OCI-M2 (cell line): Measurements from ENCODE around the gene TIGD2.

Source experiments
- DNase-seq: peaks from one replicate; lab custom pipeline; 2025; ENCODE audit not compliant: unreplicated experiment; lab: John Stamatoyannopoulos, UW

TIGD2 gene

GRCh38 chr4:89110986-89111832 is at the start of gene TIGD2:
TIGD2 (plus strand) TSS chr4:89111533; CDS start chr4:89112975, 1,442 bp downstream.
- DNase-seq = no peak

GRCh38 chr4:89064848-89065247 is 46.5 kb upstream of the TIGD2 start:
- DNase-seq = no peak

GRCh38 chr4:89067417-89067816 is 43.9 kb upstream of the TIGD2 start:
- DNase-seq = no peak

- DNase-seq = no peak
Observed at GRCh38 chr4:89069481-89069880, 41.9 kb upstream of the TIGD2 start.

- no peak for DNase-seq
Observed at GRCh38 chr4:89070041-89070440, 41.3 kb upstream of the TIGD2 start.

GRCh38 chr4:89071311-89071710 is 40.0 kb upstream of the TIGD2 start:
- no peak for DNase-seq

- no peak for DNase-seq
Observed at GRCh38 chr4:89072921-89073320, 38.4 kb upstream of the TIGD2 start.

GRCh38 chr4:89077761-89078160 is 33.6 kb upstream of the TIGD2 start:
- no peak for DNase-seq

- DNase-seq = no peak
Observed at GRCh38 chr4:89078300-89078699, 33.0 kb upstream of the TIGD2 start.

- no peak for DNase-seq
Observed at GRCh38 chr4:89099034-89099433, 12.3 kb upstream of the TIGD2 start.

- DNase-seq = no peak
Observed at GRCh38 chr4:89099471-89099870, 11.9 kb upstream of the TIGD2 start.

GRCh38 chr4:89100853-89101252 is 10.5 kb upstream of the TIGD2 start:
- DNase-seq = no peak

GRCh38 chr4:89101256-89102161 is 9.8 kb upstream of the TIGD2 start:
- DNase-seq = no peak

- no peak for DNase-seq
Observed at GRCh38 chr4:89105726-89106125, 5.6 kb upstream of the TIGD2 start.

- DNase-seq = no peak
Observed at GRCh38 chr4:89108091-89108490, 3.2 kb upstream of the TIGD2 start.

GRCh38 chr4:89109841-89110540 is 1.3 kb upstream of the TIGD2 start:
- DNase-seq = no peak

- no peak for DNase-seq
Observed at GRCh38 chr4:89110541-89110985, 770 bp upstream of the TIGD2 start.

GRCh38 chr4:89111833-89112563 is 665 bp downstream of the TIGD2 start:
- no peak for DNase-seq

GRCh38 chr4:89113415-89113814 is 2.1 kb downstream of the TIGD2 start:
- DNase-seq = no peak

- no peak for DNase-seq
Observed at GRCh38 chr4:89114100-89114499, 2.8 kb downstream of the TIGD2 start.

- no peak for DNase-seq
Observed at GRCh38 chr4:89117115-89117514, 5.8 kb downstream of the TIGD2 start.
